IMR-90 (cell line): Measurements from ENCODE around the gene TMEM131L. TPM values are rescaled to one million over a fixed set of nuclear protein-coding genes. Genes with fewer than 3 reads are reported as not detected.

Experiments used
- ATAC-seq: fragments of 200-7000 bp; cut with Tn5 transposase; 2 replicates; pipeline ENCODE4 v1.9.1; 2020; ENCODE audit warnings: low read depth, mild to moderate bottlenecking, moderate library complexity
- BruUV-seq: library from RNA; stranded (reverse); fragments of 400-500 nt; replicated peaks from 2 replicates; lab custom pipeline; 2021; lab: Mats Ljungman, UMichigan
- CTCF ChIA-PET: fragments of 300-600 bp; formaldehyde crosslinking; extraction: SDS; loops from one replicate; lab custom pipeline; 2021; ENCODE audit warnings: antibody characterized with exemption; lab: Yijun Ruan, JAX
- POLR2A ChIA-PET: fragments of 300-600 bp; sonication (Branson Sonifier 250); formaldehyde crosslinking; loops from one replicate; lab custom pipeline; 2022; ENCODE audit warnings: antibody characterized with exemption; ENCODE audit not compliant: unreplicated experiment; lab: Charles Lee
- DNase-seq: peaks from one replicate; pipeline ENCODE4 v3.0.0; 2013
- H2AFZ ChIP-seq: replicated peaks from 2 replicates; pipeline ENCODE3; 2013; ENCODE audit warnings: low read length, mild to moderate bottlenecking; ENCODE audit not compliant: poor library complexity
- H2AK5ac ChIP-seq: 2 replicates; pipeline ENCODE4 v1.6.1; 2013; ENCODE audit warnings: low read depth, low read length, inconsistent platforms
- H2AK9ac ChIP-seq: replicated peaks from 2 replicates; pipeline ENCODE3; 2013; ENCODE audit warnings: mild to moderate bottlenecking, low read depth, low read length, moderate library complexity; ENCODE audit not compliant: poor library complexity
- H2BK120ac ChIP-seq: 2 replicates; pipeline ENCODE4 v1.6.1; 2013; ENCODE audit warnings: low read depth, low read length, inconsistent platforms
- H2BK15ac ChIP-seq: 3 replicates; pipeline ENCODE4 v1.6.1; 2013; ENCODE audit warnings: low read depth, low read length, inconsistent platforms
- H2BK20ac ChIP-seq: 2 replicates; pipeline ENCODE4 v1.6.1; 2013; ENCODE audit warnings: low read depth, mild to moderate bottlenecking, inconsistent platforms, low read length, moderate library complexity
- H2BK5ac ChIP-seq: 2 replicates; pipeline ENCODE4 v1.6.1; 2013; ENCODE audit warnings: mild to moderate bottlenecking, low read depth, low read length, inconsistent platforms; ENCODE audit not compliant: poor library complexity, severe bottlenecking
- H3K14ac ChIP-seq: replicated peaks from 2 replicates; pipeline ENCODE4 v1.6.1; 2013; ENCODE audit warnings: low read depth, low read length, inconsistent platforms
- H3K18ac ChIP-seq: 2 replicates; pipeline ENCODE4 v1.6.1; 2013; ENCODE audit warnings: low read depth, low read length, control low read depth
- H3K23ac ChIP-seq: 2 replicates; pipeline ENCODE4 v1.6.1; 2013; ENCODE audit warnings: low read depth, low read length, inconsistent platforms
- H3K27ac ChIP-seq: 2 replicates; pipeline ENCODE4 v1.5.1; 2013; ENCODE audit warnings: mild to moderate bottlenecking, control low read depth, low read length; ENCODE audit not compliant: insufficient read depth
- H3K27me3 ChIP-seq: 2 replicates; pipeline ENCODE4 v1.6.1; 2013; ENCODE audit warnings: low read length; ENCODE audit not compliant: control insufficient read depth, insufficient read depth
- H3K36me3 ChIP-seq: 2 replicates; pipeline ENCODE4 v1.6.1; 2013; ENCODE audit warnings: low read length, mixed read lengths; ENCODE audit not compliant: control insufficient read depth, insufficient read depth
- H3K4ac ChIP-seq: 2 replicates; pipeline ENCODE4 v1.6.1; 2013; ENCODE audit warnings: low read depth, low read length, inconsistent platforms
- H3K4me1 ChIP-seq: 2 replicates; pipeline ENCODE4 v1.6.1; 2013; ENCODE audit warnings: low read length, mixed read lengths; ENCODE audit not compliant: control insufficient read depth, insufficient read depth
- H3K4me2 ChIP-seq: 2 replicates; pipeline ENCODE4 v1.6.1; 2013; ENCODE audit warnings: low read depth, mild to moderate bottlenecking, control low read depth, low read length, moderate library complexity
- H3K4me3 ChIP-seq: 2 replicates; pipeline ENCODE4 v1.5.1; 2013; ENCODE audit warnings: low read depth, mild to moderate bottlenecking, control low read depth, low read length, moderate library complexity; ENCODE audit not compliant: insufficient read depth
- H3K56ac ChIP-seq: 2 replicates; pipeline ENCODE4 v1.6.1; 2013; ENCODE audit warnings: low read length, inconsistent platforms; ENCODE audit not compliant: insufficient read depth; ENCODE audit errors: extremely low read depth
- H3K79me1 ChIP-seq, 2 experiments: 2 replicates each; pipeline ENCODE4 v1.6.1; 2013; ENCODE audit warnings: low read length in 2 of 2, inconsistent platforms in 1 of 2, low read depth in 1 of 2
- H3K9ac ChIP-seq: 2 replicates; pipeline ENCODE4 v1.6.1; 2013; ENCODE audit warnings: low read depth, low read length, control low read depth
- H3K9me1 ChIP-seq: 2 replicates; pipeline ENCODE4 v1.6.1; 2013; ENCODE audit warnings: low read length, inconsistent platforms; ENCODE audit not compliant: insufficient read depth
- H3K9me3 ChIP-seq: 2 replicates; pipeline ENCODE4 v1.6.1; 2013; ENCODE audit warnings: low read length; ENCODE audit not compliant: control insufficient read depth, insufficient read depth
- H4K20me1 ChIP-seq: 2 replicates; pipeline ENCODE4 v1.6.1; 2013; ENCODE audit warnings: low read length, inconsistent platforms; ENCODE audit not compliant: insufficient read depth
- H4K5ac ChIP-seq: 2 replicates; pipeline ENCODE4 v1.6.1; 2013; ENCODE audit warnings: mild to moderate bottlenecking, low read depth, low read length, control low read depth
- H4K8ac ChIP-seq, 2 experiments: 2 replicates each; pipeline ENCODE4 v1.6.1; 2013; ENCODE audit warnings: low read depth in 2 of 2, low read length in 2 of 2, control low read depth in 1 of 2, inconsistent platforms in 1 of 2
- H4K91ac ChIP-seq: 2 replicates; pipeline ENCODE4 v1.6.1; 2013; ENCODE audit warnings: low read depth, low read length, inconsistent platforms; ENCODE audit not compliant: insufficient read depth
- CHD1 ChIP-seq: IDR thresholded peaks from 2 replicates; pipeline ENCODE4 v1.6.1; 2012; ENCODE audit warnings: low read depth, low read length, improper control_type of control experiment
- MAFK ChIP-seq: IDR thresholded peaks from 2 replicates; pipeline ENCODE4 v1.6.1; 2012; ENCODE audit warnings: low read depth, low read length, improper control_type of control experiment
- MXI1 ChIP-seq: IDR thresholded peaks from 2 replicates; pipeline ENCODE4 v1.6.1; 2012; ENCODE audit warnings: low read depth, mild to moderate bottlenecking, low read length, moderate library complexity, borderline replicate concordance
- NFE2L2 ChIP-seq: fragments of 150-350 bp; IDR thresholded peaks from 2 replicates; pipeline ENCODE4 v1.6.1; 2016; ENCODE audit warnings: low read depth, mild to moderate bottlenecking, low read length
- POLR2A ChIP-seq: IDR thresholded peaks from 2 replicates; pipeline ENCODE4 v1.6.1; 2012; ENCODE audit warnings: mild to moderate bottlenecking, low read depth, low read length
- RCOR1 ChIP-seq: IDR thresholded peaks from 2 replicates; pipeline ENCODE4 v1.6.1; 2012; ENCODE audit warnings: mild to moderate bottlenecking, low read length, improper control_type of control experiment; ENCODE audit not compliant: insufficient replicate concordance
- RFX5 ChIP-seq: IDR thresholded peaks from 2 replicates; pipeline ENCODE4 v1.8.0; 2012; ENCODE audit warnings: low read depth, mild to moderate bottlenecking, low read length, moderate library complexity
- WGBS, 2 experiments: methylation state at CpG; one replicate each; pipeline versions ENCODE4 v1.1.5 to v1.1.7; 2013; ENCODE audit warnings: missing lambda C conversion rate in 2 of 2; ENCODE audit not compliant: insufficient read length in 1 of 2; ENCODE audit errors: extremely low coverage in 2 of 2; 5-methylcytosine and 5-hydroxymethylcytosine counted together
- dilution Hi-C: fragments of 300-500 bp; cut with HindIII; formaldehyde crosslinking; loops from one replicate; pipeline ENCODE4 v1.14.3; 2018; ENCODE audit warnings: low sequenced_read_pairs; ENCODE audit not compliant: unreplicated experiment
- in situ Hi-C: fragments of 300-500 bp; cut with MboI; formaldehyde crosslinking; loops from 3 replicates; pipeline ENCODE4 v1.14.3; 2019; ENCODE audit warnings: low sequenced_read_pairs, inconsistent platforms, mixed read lengths
- intact Hi-C: fragments of 100-400 bp; cut with micrococcal nuclease; formaldehyde crosslinking; loops from 2 replicates; pipeline ENCODE4 v1.10.0; 2022
- polyA plus RNA-seq, 3 experiments: library from polyadenylated mRNA; depleted of rRNA; stranded (reverse); fragments of >200 nt; gene quantifications; 2 replicates each; pipeline ENCODE4 v1.2.3, GENCODE V29; 2012; ENCODE audit warnings: low replicate concordance in 1 of 3
- total RNA-seq: library from RNA; depleted of rRNA; stranded (reverse); fragments of >200 nt; gene quantifications from 2 replicates; pipeline ENCODE4 v1.2.3, GENCODE V29; 2012
- TF ChIP-seq, protein P1 (sequence below): fragments of 150-350 bp; IDR thresholded peaks from 2 replicates; pipeline ENCODE4 v1.6.1; 2016; ENCODE audit warnings: low read depth, mild to moderate bottlenecking, low read length, moderate library complexity, borderline replicate concordance
- TF ChIP-seq, protein P2 (sequence below): conservative IDR thresholded peaks from 2 replicates; pipeline ENCODE4 v1.5.1; 2012; ENCODE audit warnings: mild to moderate bottlenecking, low read depth, low read length, improper control_type of control experiment

Gene TMEM131L
- total and polyA plus RNA-seq, 2 of the 4 experiments (the other 2 are of a cell fraction), result 8.4 to 23.8 TPM

DNA sequence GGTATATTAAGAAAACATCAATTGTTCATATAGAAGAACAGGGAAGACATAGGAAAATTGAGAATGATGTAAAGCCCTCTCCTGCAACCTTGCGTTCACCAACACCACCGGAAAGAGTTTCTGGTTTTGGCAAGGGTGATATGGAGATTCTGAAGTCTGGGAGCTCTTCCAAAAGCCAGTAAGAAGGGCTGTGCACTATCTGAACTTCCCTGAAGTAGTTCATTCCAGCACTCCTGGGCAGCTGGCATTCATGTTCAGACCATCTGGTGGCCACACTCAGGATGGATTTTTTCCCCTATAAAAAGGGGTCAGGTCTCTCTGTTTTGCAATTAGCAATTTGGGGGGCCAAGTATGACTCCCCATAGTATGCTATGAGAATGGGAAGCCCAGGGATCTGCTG lies 202.5 kb downstream of the TMEM131L start:
- in situ Hi-C loops (no loop called here), intact Hi-C loops (no loop called here), dilution Hi-C loops (no loop called here)
- Histone ChIP-seq H3K56ac (no peak overlapping the region), H3K36me3 (no peaks in the 10 kb centered on the region), H2BK15ac (no peak overlapping the region), H4K20me1 (no peaks in the 10 kb centered on the region), H3K14ac (no peak overlapping the region), H3K79me1 (no peaks in the 10 kb centered on the region), H3K27ac (no peak overlapping the region), H2AK9ac (no peak overlapping the region), H2AK5ac (no peak overlapping the region), H3K9me3 (no peaks in the 10 kb centered on the region), H3K9ac (no peak overlapping the region), H3K23ac (no peak overlapping the region), H3K4me2 (no peak overlapping the region), H3K18ac (no peak overlapping the region), H4K5ac (no peak overlapping the region), H3K4me1 (no peaks in the 10 kb centered on the region), H4K8ac (no peak overlapping the region), H3K4me3 (no peak overlapping the region), H4K91ac (no peak overlapping the region), H3K27me3 (no peaks in the 10 kb centered on the region), H2AFZ (no peak overlapping the region), H3K4ac (no peak overlapping the region), H2BK20ac (no peak overlapping the region), H3K9me1 (no peaks in the 10 kb centered on the region), H2BK120ac (no peak overlapping the region), H2BK5ac (no peak overlapping the region)
- TF ChIP-seq MAFK (no peak), RCOR1 (no peak), POLR2A (no peak), RFX5 (no peak), NFE2L2 (no peak), CHD1 (no peak), MXI1 (no peak)
- TF ChIP-seq, protein P1, sequence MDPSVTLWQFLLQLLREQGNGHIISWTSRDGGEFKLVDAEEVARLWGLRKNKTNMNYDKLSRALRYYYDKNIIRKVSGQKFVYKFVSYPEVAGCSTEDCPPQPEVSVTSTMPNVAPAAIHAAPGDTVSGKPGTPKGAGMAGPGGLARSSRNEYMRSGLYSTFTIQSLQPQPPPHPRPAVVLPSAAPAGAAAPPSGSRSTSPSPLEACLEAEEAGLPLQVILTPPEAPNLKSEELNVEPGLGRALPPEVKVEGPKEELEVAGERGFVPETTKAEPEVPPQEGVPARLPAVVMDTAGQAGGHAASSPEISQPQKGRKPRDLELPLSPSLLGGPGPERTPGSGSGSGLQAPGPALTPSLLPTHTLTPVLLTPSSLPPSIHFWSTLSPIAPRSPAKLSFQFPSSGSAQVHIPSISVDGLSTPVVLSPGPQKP, result no peak
- TF ChIP-seq, protein P2, sequence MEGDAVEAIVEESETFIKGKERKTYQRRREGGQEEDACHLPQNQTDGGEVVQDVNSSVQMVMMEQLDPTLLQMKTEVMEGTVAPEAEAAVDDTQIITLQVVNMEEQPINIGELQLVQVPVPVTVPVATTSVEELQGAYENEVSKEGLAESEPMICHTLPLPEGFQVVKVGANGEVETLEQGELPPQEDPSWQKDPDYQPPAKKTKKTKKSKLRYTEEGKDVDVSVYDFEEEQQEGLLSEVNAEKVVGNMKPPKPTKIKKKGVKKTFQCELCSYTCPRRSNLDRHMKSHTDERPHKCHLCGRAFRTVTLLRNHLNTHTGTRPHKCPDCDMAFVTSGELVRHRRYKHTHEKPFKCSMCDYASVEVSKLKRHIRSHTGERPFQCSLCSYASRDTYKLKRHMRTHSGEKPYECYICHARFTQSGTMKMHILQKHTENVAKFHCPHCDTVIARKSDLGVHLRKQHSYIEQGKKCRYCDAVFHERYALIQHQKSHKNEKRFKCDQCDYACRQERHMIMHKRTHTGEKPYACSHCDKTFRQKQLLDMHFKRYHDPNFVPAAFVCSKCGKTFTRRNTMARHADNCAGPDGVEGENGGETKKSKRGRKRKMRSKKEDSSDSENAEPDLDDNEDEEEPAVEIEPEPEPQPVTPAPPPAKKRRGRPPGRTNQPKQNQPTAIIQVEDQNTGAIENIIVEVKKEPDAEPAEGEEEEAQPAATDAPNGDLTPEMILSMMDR, result no peak
- no TSS peak for BruUV-seq
- ChIA-PET CTCF (no interaction called here), POLR2A (no interaction called here)
- no CpG with 5 or more reads among the region's 2 CpGs for WGBS, 2 experiments
- no peak for DNase-seq
- no peak for ATAC-seq
